Measurements from ENCODE around the gene MED27.

The MED27 gene

GRCh38 chr9:132055756-132056155, 23.9 kb downstream of the MED27 start:
- H3K36me3 ChIP-seq (ENCODE audit: insufficient read depth, low read length), result no peaks in the 10 kb centered on the region
- no peak overlapping the region for H3K27ac ChIP-seq (ENCODE audit: low read depth, low read length)
- no peak overlapping the region for H3K4me3 ChIP-seq (ENCODE audit: low read depth in 1 of 2, low read length in 2 of 2)
- H3K4me1 ChIP-seq (ENCODE audit: insufficient read depth, low read length), result no peaks in the 10 kb centered on the region
- H3K9me3 ChIP-seq (ENCODE audit: low read length), result no peaks in the 10 kb centered on the region
- H3K9ac ChIP-seq (ENCODE audit: low read length), result no peak overlapping the region
- no peaks in the 10 kb centered on the region for H3K27me3 ChIP-seq (ENCODE audit: control insufficient read depth in 1 of 2, insufficient read depth in 2 of 2, low read length in 2 of 2)

GRCh38 chr9:132054024-132054423, 25.6 kb downstream of the MED27 start:
- no peak overlapping the region for H3K4me3 ChIP-seq (ENCODE audit: low read depth in 1 of 2, low read length in 2 of 2)
- no peaks in the 10 kb centered on the region for H3K4me1 ChIP-seq (ENCODE audit: insufficient read depth, low read length)
- H3K27ac ChIP-seq (ENCODE audit: low read depth, low read length), result no peak overlapping the region
- H3K36me3 ChIP-seq (ENCODE audit: insufficient read depth, low read length), result no peaks in the 10 kb centered on the region
- H3K9ac ChIP-seq (ENCODE audit: low read length), result no peak overlapping the region
- no peaks in the 10 kb centered on the region for H3K9me3 ChIP-seq (ENCODE audit: low read length)
- no peaks in the 10 kb centered on the region for H3K27me3 ChIP-seq (ENCODE audit: control insufficient read depth in 1 of 2, insufficient read depth in 2 of 2, low read length in 2 of 2)

- Histone ChIP-seq H3K27me3 (ENCODE audit: control insufficient read depth in 1 of 2, insufficient read depth in 2 of 2, low read length in 2 of 2) (no peaks in the 10 kb centered on the region), H3K9ac (ENCODE audit: low read length) (no peak overlapping the region), H3K36me3 (ENCODE audit: insufficient read depth, low read length) (no peaks in the 10 kb centered on the region), H3K4me3 (ENCODE audit: low read depth in 1 of 2, low read length in 2 of 2) (no peak overlapping the region), H3K27ac (ENCODE audit: low read depth, low read length) (no peak overlapping the region), H3K9me3 (ENCODE audit: low read length) (no peaks in the 10 kb centered on the region), H3K4me1 (ENCODE audit: insufficient read depth, low read length) (no peaks in the 10 kb centered on the region)
Observed at GRCh38 chr9:132049900-132050299, 29.8 kb downstream of the MED27 start.

DNA sequence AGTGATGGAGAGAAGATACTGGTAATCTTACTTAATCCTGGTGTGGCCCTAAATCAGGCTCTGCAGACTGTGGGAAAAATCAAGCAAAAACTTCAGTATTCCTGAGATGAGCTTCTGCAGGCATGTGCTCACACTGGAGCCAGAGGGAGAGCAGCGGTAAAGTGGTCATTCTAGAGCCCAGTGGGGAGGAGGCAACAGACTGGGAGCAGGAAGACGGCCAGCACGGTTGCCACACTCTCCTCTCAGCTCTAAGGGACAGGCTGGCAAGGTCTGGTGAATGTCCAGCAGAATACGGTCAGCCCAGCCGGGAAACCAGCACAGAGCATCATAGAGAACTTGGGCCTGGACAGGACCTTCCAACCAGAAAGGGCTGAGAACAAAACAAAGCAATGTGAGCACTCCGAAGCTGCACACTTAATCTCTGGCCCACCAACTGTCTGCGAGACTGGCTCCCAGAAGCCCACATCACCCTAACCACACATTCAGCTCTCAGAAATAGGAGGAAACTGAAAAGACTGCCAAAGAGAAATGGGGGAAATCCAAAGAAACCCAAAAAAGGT, 30.3 kb downstream of the MED27 start:
- no peaks in the 10 kb centered on the region for H3K4me1 ChIP-seq (ENCODE audit: insufficient read depth, low read length)
- H3K9me3 ChIP-seq (ENCODE audit: low read length), result no peaks in the 10 kb centered on the region
- no peak overlapping the region for H3K9ac ChIP-seq (ENCODE audit: low read length)
- no peaks in the 10 kb centered on the region for H3K36me3 ChIP-seq (ENCODE audit: insufficient read depth, low read length)
- no peak overlapping the region for H3K27ac ChIP-seq (ENCODE audit: low read depth, low read length)
- no peaks in the 10 kb centered on the region for H3K27me3 ChIP-seq (ENCODE audit: control insufficient read depth in 1 of 2, insufficient read depth in 2 of 2, low read length in 2 of 2)
- no peak overlapping the region for H3K4me3 ChIP-seq (ENCODE audit: low read depth in 1 of 2, low read length in 2 of 2)

GRCh38 chr9:132048201-132048600, 31.5 kb downstream of the MED27 start:
- Histone ChIP-seq H3K27me3 (ENCODE audit: control insufficient read depth in 1 of 2, insufficient read depth in 2 of 2, low read length in 2 of 2) (no peaks in the 10 kb centered on the region), H3K4me3 (ENCODE audit: low read depth in 1 of 2, low read length in 2 of 2) (no peak overlapping the region), H3K4me1 (ENCODE audit: insufficient read depth, low read length) (no peaks in the 10 kb centered on the region), H3K9ac (ENCODE audit: low read length) (no peak overlapping the region), H3K36me3 (ENCODE audit: insufficient read depth, low read length) (no peaks in the 10 kb centered on the region), H3K9me3 (ENCODE audit: low read length) (no peaks in the 10 kb centered on the region), H3K27ac (ENCODE audit: low read depth, low read length) (no peak overlapping the region)

DNA sequence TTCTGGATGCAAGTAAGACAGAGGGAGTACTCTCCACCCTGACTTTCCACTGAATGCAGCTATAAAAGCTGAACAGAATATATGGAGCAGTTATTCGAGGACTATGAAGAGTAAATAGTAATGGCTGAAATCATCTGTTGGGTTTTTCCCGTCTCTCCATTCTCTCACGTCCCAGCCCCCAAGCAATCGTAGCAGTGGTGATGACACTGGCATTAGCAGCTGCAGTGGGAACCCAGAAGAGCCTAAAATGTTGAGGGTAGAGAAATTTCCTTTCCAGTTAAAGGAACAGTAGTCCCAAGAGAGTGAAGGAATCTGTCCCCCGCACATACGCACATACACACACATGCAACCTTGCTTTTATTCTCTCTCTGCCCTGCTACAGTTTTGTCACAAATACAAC, 33.2 kb downstream of the MED27 start:
- Histone ChIP-seq H3K36me3 (ENCODE audit: insufficient read depth, low read length) (no peaks in the 10 kb centered on the region), H3K4me1 (ENCODE audit: insufficient read depth, low read length) (no peaks in the 10 kb centered on the region), H3K9me3 (ENCODE audit: low read length) (no peaks in the 10 kb centered on the region), H3K27ac (ENCODE audit: low read depth, low read length) (no peak overlapping the region), H3K4me3 (ENCODE audit: low read depth in 1 of 2, low read length in 2 of 2) (no peak overlapping the region), H3K9ac (ENCODE audit: low read length) (no peak overlapping the region), H3K27me3 (ENCODE audit: control insufficient read depth in 1 of 2, insufficient read depth in 2 of 2, low read length in 2 of 2) (no peaks in the 10 kb centered on the region)

DNA sequence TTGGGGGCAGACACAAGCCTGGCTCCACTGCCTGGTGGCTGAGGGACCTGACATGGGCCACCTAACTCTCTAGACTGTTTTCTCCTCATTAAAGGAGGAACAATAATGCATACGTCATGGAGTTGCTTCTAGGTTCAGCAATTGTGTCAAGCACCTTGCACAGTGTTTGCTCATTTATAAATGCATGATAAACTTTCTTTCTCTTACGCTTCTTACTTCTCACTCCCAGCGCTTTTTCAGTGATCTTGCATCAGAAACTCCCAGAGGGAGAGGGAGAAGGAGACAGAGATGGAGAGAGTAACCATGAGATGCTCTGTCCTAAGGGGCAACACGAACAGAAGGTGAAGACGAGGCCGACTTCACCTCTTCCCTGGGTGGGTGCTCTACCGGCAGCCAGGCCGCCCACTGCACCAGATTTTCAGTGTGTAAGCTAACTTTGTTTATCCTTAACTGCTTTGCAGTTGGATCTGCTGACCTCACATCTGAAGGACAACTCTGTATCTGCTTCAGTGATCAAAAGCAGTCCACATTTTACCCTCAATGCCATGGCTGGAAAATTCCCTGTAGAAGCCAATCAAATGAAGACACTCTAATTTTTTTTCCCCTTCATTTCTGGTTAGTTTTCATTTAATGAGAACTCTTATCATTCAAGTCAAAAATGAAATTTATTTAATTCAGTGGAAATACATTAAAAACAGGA, 35.3 kb downstream of the MED27 start:
- Histone ChIP-seq H3K27me3 (ENCODE audit: control insufficient read depth in 1 of 2, insufficient read depth in 2 of 2, low read length in 2 of 2) (no peaks in the 10 kb centered on the region), H3K4me3 (ENCODE audit: low read depth in 1 of 2, low read length in 2 of 2) (no peak overlapping the region), H3K27ac (ENCODE audit: low read depth, low read length) (no peak overlapping the region), H3K9me3 (ENCODE audit: low read length) (no peaks in the 10 kb centered on the region), H3K4me1 (ENCODE audit: insufficient read depth, low read length) (no peaks in the 10 kb centered on the region), H3K36me3 (ENCODE audit: insufficient read depth, low read length) (no peaks in the 10 kb centered on the region), H3K9ac (ENCODE audit: low read length) (no peak overlapping the region)

- Histone ChIP-seq H3K27ac (ENCODE audit: low read depth, low read length) (no peak overlapping the region), H3K9ac (ENCODE audit: low read length) (no peak overlapping the region), H3K4me1 (ENCODE audit: insufficient read depth, low read length) (no peaks in the 10 kb centered on the region), H3K4me3 (ENCODE audit: low read depth in 1 of 2, low read length in 2 of 2) (no peak overlapping the region), H3K27me3 (ENCODE audit: control insufficient read depth in 1 of 2, insufficient read depth in 2 of 2, low read length in 2 of 2) (no peaks in the 10 kb centered on the region), H3K9me3 (ENCODE audit: low read length) (no peaks in the 10 kb centered on the region), H3K36me3 (ENCODE audit: insufficient read depth, low read length) (no peaks in the 10 kb centered on the region)
Observed at GRCh38 chr9:132043708-132044107, 36.0 kb downstream of the MED27 start.

- Histone ChIP-seq H3K4me3 (ENCODE audit: low read depth in 1 of 2, low read length in 2 of 2) (no peak overlapping the region), H3K27me3 (ENCODE audit: control insufficient read depth in 1 of 2, insufficient read depth in 2 of 2, low read length in 2 of 2) (no peaks in the 10 kb centered on the region), H3K9ac (ENCODE audit: low read length) (no peak overlapping the region), H3K36me3 (ENCODE audit: insufficient read depth, low read length) (no peaks in the 10 kb centered on the region), H3K27ac (ENCODE audit: low read depth, low read length) (no peak overlapping the region), H3K9me3 (ENCODE audit: low read length) (no peaks in the 10 kb centered on the region), H3K4me1 (ENCODE audit: insufficient read depth, low read length) (no peaks in the 10 kb centered on the region)
Observed at GRCh38 chr9:132042324-132042723, 37.3 kb downstream of the MED27 start.

DNA sequence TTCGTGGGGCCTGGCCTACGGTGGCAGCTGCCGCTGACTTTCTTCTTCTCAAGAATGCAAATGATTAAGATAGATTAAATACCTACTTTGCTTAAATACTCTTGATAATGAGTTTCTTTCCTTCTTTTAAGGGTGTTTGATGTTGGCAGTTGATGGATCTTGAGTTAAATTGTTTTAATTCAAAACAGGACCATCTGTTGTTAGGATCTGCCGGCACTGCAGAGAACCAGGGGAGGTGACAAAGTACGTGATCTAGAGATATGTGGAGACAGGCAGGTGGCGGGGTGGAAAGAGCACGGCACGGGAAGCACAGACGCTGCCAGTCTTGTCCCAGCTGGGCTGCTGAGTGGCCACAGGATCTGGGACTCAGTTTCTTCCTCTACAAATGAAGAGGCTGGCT, 37.9 kb downstream of the MED27 start:
- H3K27me3 ChIP-seq (ENCODE audit: control insufficient read depth in 1 of 2, insufficient read depth in 2 of 2, low read length in 2 of 2), result no peaks in the 10 kb centered on the region
- no peaks in the 10 kb centered on the region for H3K9me3 ChIP-seq (ENCODE audit: low read length)
- H3K27ac ChIP-seq (ENCODE audit: low read depth, low read length), result no peak overlapping the region
- H3K4me3 ChIP-seq (ENCODE audit: low read depth in 1 of 2, low read length in 2 of 2), result no peak overlapping the region
- no peaks in the 10 kb centered on the region for H3K36me3 ChIP-seq (ENCODE audit: insufficient read depth, low read length)
- no peaks in the 10 kb centered on the region for H3K4me1 ChIP-seq (ENCODE audit: insufficient read depth, low read length)
- H3K9ac ChIP-seq (ENCODE audit: low read length), result no peak overlapping the region

DNA sequence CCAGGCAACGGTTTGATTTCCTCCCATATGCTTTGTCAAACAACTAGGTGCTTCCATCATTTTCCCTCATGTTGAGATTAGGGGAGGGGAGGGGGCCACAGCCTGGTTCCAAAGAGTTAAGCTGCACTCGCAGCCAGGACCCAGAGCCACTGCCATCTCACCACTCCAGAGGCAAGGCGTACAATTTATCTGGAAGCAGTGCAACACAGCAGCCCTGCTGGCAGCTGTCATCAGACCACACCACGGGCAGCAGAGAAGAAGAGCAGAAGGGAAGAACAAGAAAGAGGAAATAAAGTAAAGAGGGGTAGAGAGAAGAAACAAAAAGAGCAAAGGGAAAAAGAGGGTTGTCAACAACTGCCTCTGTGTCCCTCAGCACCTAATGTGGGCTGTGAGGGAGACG, 38.9 kb downstream of the MED27 start:
- Histone ChIP-seq H3K27me3 (ENCODE audit: control insufficient read depth in 1 of 2, insufficient read depth in 2 of 2, low read length in 2 of 2) (no peaks in the 10 kb centered on the region), H3K9ac (ENCODE audit: low read length) (no peak overlapping the region), H3K4me1 (ENCODE audit: insufficient read depth, low read length) (no peaks in the 10 kb centered on the region), H3K4me3 (ENCODE audit: low read depth in 1 of 2, low read length in 2 of 2) (no peak overlapping the region), H3K27ac (ENCODE audit: low read depth, low read length) (no peak overlapping the region), H3K36me3 (ENCODE audit: insufficient read depth, low read length) (no peaks in the 10 kb centered on the region), H3K9me3 (ENCODE audit: low read length) (no peaks in the 10 kb centered on the region)

GRCh38 chr9:132040246-132040645, 39.4 kb downstream of the MED27 start:
- no peak overlapping the region for H3K9ac ChIP-seq (ENCODE audit: low read length)

More at GRCh38 chr9:132040246-132040645, 39.4 kb downstream of the MED27 start:
- H3K4me3 ChIP-seq (ENCODE audit: low read depth in 1 of 2, low read length in 2 of 2), result no peak overlapping the region
- H3K9me3 ChIP-seq (ENCODE audit: low read length), result no peaks in the 10 kb centered on the region
- no peak overlapping the region for H3K27ac ChIP-seq (ENCODE audit: low read depth, low read length)
- no peaks in the 10 kb centered on the region for H3K36me3 ChIP-seq (ENCODE audit: insufficient read depth, low read length)
- H3K27me3 ChIP-seq (ENCODE audit: control insufficient read depth in 1 of 2, insufficient read depth in 2 of 2, low read length in 2 of 2), result no peaks in the 10 kb centered on the region
- no peaks in the 10 kb centered on the region for H3K4me1 ChIP-seq (ENCODE audit: insufficient read depth, low read length)

All from muscle layer of colon (tissue), 2 donors.